Thoracic aorta (tissue), 2 donors: Measurements from ENCODE around the gene ZNF610. TPM values are rescaled to one million over a fixed set of nuclear protein-coding genes. Genes with fewer than 3 reads are reported as not detected.

Experiments
- ATAC-seq: fragments of 150-250 bp; one replicate; pipeline ENCODE4 v1.8.0; 2017; ENCODE audit warnings: low read depth; ENCODE audit not compliant: insufficient number of reproducible peaks, low FRiP score
- DNase-seq: peaks from one replicate; pipeline ENCODE4 v3.0.0-alpha.2; 2020; ENCODE audit warnings: low spot score
- H3K27ac ChIP-seq, 2 donors: fragments of 200-600 bp; sonication (generic); 1 replicate in 1 of 2; 2 replicates in 1 of 2; pipeline ENCODE4 v1.5.1; 2016; ENCODE audit warnings: mild to moderate bottlenecking in 2 of 2, moderate library complexity in 2 of 2
- H3K27me3 ChIP-seq: fragments of 200-600 bp; sonication (generic); replicated peaks from 2 replicates; pipeline ENCODE4 v1.6.0; 2016; ENCODE audit warnings: mild to moderate bottlenecking; ENCODE audit not compliant: insufficient read depth
- H3K36me3 ChIP-seq: fragments of 200-600 bp; sonication (generic); one replicate; pipeline ENCODE4 v1.5.1; 2016
- H3K4me1 ChIP-seq, 2 donors: fragments of 200-600 bp; sonication (generic); 1 replicate in 1 of 2; 2 replicates in 1 of 2; pipeline versions ENCODE4 v1.5.1 to v1.6.0; 2016; ENCODE audit warnings: low read depth in 2 of 2, mild to moderate bottlenecking in 1 of 2; ENCODE audit not compliant: control insufficient read depth in 1 of 2
- H3K4me3 ChIP-seq: fragments of 200-600 bp; sonication (generic); 2 replicates; pipeline ENCODE4 v1.5.1; 2016; ENCODE audit warnings: mild to moderate bottlenecking
- H3K9me3 ChIP-seq: fragments of 200-600 bp; sonication (generic); 2 replicates; pipeline ENCODE4 v1.5.1; 2016
- CTCF ChIP-seq: fragments of 200-600 bp; sonication (generic); IDR thresholded peaks from one replicate; pipeline ENCODE4 v1.5.1; 2019; ENCODE audit warnings: antibody characterized with exemption
- total RNA-seq, 2 donors: library from RNA; depleted of rRNA; stranded (reverse); fragments of >200 nt; gene quantifications; one replicate each; pipeline versions ENCODE4 v1.1.0 to v1.2.3, GENCODE V29; 2016

ZNF610 gene
- total RNA-seq, 2 donors from 2014 or later: 1.1 to 1.8 TPM

DNA sequence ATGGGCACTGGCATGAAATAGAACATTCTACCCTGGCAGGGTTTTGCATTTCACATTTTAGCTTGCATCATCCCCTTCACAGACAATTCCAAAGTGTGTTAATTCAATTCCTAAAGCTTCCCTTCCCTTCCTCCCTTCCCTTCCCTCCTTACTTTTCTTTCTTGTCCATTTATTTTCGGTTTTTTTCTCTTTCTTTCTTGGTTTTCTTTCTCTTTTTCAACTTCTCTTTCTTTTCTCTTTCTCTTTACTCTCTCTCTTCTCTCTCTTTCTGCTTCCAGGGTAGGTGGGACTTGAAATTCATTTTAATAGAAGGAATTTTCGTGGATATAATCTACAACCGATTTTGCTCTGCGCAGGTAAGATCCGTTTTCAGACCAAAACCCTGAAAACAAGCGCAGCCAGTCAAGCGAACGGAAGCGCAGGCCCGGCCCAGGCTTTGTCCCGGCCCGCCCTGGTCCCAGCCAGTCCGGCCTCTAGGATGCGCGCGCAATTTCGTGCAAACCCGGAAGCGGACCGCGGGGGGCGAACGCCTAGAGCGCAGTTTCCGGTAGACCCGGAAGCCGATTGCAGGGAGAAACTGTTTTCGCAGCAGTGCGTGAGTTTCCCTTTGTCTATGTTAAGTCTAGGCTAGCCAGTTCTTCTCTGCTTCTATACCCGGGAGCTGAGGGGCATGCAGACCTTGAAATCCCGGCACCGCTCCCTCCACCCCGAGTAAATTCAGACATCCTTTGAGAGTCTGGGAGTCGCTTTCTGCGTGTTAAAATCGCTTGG lies 61.5 kb downstream of the ZNF610 start, which contains the start of gene ZNF528:
Gene ZNF528 (plus strand): TSS at position 540 of the 771 bp plus-strand sequence. CDS start 4,165 bp downstream, outside the sequence.
- DNase-seq: peak; percentile 88
- peak within 1 kb of the TSS; percentile 95 for H3K4me3 ChIP-seq
- TF ChIP-seq CTCF: no peak
- peak within 1 kb of the TSS; percentile 53 to 64 for H3K27ac ChIP-seq
- peaks cover 5 to 19% of the 10 kb centered on the region in 2 donors for H3K4me1 ChIP-seq
- peaks cover 24% of the 10 kb centered on the region for H3K36me3 ChIP-seq
- H3K9me3 ChIP-seq: peaks cover 9% of the 10 kb centered on the region
- peak; percentile 89 for ATAC-seq
- no peaks in the 10 kb centered on the region for H3K27me3 ChIP-seq

- Histone ChIP-seq H3K36me3 (peaks cover 27% of the 10 kb centered on the region), H3K4me3 (peak overlapping the region; percentile 95), H3K27ac (peak overlapping the region; percentile 53 to 64), H3K4me1 (peaks cover 5 to 19% of the 10 kb centered on the region in 2 donors), H3K9me3 (peaks cover 9% of the 10 kb centered on the region), H3K27me3 (no peaks in the 10 kb centered on the region)
- ATAC-seq (no peak), DNase-seq (no peak)
- no peak for TF ChIP-seq CTCF
Observed at GRCh38 chr19:52398081-52398441, 62.0 kb downstream of the ZNF610 start.

DNA sequence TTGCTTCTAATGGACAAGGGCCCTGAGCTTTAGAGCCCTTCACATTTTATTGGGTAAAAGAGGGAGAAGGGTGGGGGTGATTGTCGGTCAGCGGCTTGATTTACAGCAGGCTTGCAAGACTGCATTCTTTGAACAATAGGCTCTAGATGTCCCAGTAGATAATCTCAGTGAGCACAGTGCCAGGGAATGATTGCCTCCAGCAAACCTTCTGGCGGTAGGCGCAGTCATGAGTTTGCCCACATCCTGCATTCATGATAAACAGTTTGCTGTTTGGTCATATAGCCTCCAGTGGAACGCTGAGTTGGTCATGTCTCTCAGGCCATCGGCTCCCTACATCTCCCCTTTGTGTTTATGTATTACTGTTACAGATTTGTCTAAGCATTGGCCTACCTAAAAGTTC lies 74.2 kb downstream of the ZNF610 start:
- no peaks in the 10 kb centered on the region for H3K4me1 ChIP-seq
- no peak for TF ChIP-seq CTCF
- H3K9me3 ChIP-seq: peaks cover 78% of the 10 kb centered on the region
- DNase-seq: no peak
- ATAC-seq: no peak
- H3K36me3 ChIP-seq: peaks cover 75% of the 10 kb centered on the region
- no peak overlapping the region for H3K27ac ChIP-seq
- no peak overlapping the region for H3K4me3 ChIP-seq
- H3K27me3 ChIP-seq: no peaks in the 10 kb centered on the region

- no peak overlapping the region for H3K27ac ChIP-seq
- DNase-seq: no peak
- no peak for TF ChIP-seq CTCF
- peaks cover 21% of the 10 kb centered on the region for H3K36me3 ChIP-seq
- no peak overlapping the region for H3K4me3 ChIP-seq
- no peaks in the 10 kb centered on the region for H3K4me1 ChIP-seq
- no peak for ATAC-seq
- peaks cover 94% of the 10 kb centered on the region for H3K9me3 ChIP-seq
- no peaks in the 10 kb centered on the region for H3K27me3 ChIP-seq
Observed at GRCh38 chr19:52415711-52416110, 79.7 kb downstream of the ZNF610 start.

Other genes starting within 250 kb of the ZNF610 start
- 100 to 1,000 TPM in 1 of 2 donors, 10 to 100 TPM in 1; 46.3 to 105 TPM for gene ZNF841, start 240.5 kb upstream of the ZNF610 start, total RNA-seq
- gene ZNF616, start 196.3 kb upstream of the ZNF610 start, total RNA-seq: 1 to 10 TPM; 2.8 to 6.2 TPM
- 10 to 100 TPM in 1 of 2 donors, 1 to 10 TPM in 1; 8.4 to 29.3 TPM for gene ZNF836, start 164.6 kb upstream of the ZNF610 start, total RNA-seq
- 100 to 1,000 TPM; 153 to 252 TPM for gene PPP2R1A, start 146.2 kb upstream of the ZNF610 start, total RNA-seq
- 10 to 100 TPM in 1 of 2 donors, 1 to 10 TPM in 1; 6.8 to 16.9 TPM for gene ZNF766, start 66.7 kb upstream of the ZNF610 start, total RNA-seq
- gene ZNF480, start 39.1 kb upstream of the ZNF610 start, total RNA-seq: 1 to 10 TPM; 4.6 to 8.5 TPM
- gene ZNF880, start 33.7 kb downstream of the ZNF610 start, total RNA-seq: 10 to 100 TPM; 14.6 to 23.7 TPM
- gene ZNF528, start 61.6 kb downstream of the ZNF610 start, total RNA-seq: 10 to 100 TPM; 31.7 to 43.4 TPM
- gene ZNF534, start 92.9 kb downstream of the ZNF610 start, total RNA-seq: under 1 TPM; 0.49 to 0.68 TPM
- gene ZNF578, start 117.3 kb downstream of the ZNF610 start, total RNA-seq: 1 to 10 TPM in 1 of 2 donors, under 1 TPM in 1; 0.41 to 4.7 TPM
- 10 to 100 TPM; 13.7 to 24.5 TPM for gene ZNF808, start 191.4 kb downstream of the ZNF610 start, total RNA-seq
- gene ZNF701, start 234.0 kb downstream of the ZNF610 start, total RNA-seq: 10 to 100 TPM; 16.0 to 22.7 TPM